Measurements from ENCODE around the gene GLI3.

Gene GLI3

GRCh38 chr7:42082144-42082543 is 154.9 kb downstream of the GLI3 start:
- DNase-seq (ENCODE audit: low read depth, low spot score): peak; percentile 72

DNA sequence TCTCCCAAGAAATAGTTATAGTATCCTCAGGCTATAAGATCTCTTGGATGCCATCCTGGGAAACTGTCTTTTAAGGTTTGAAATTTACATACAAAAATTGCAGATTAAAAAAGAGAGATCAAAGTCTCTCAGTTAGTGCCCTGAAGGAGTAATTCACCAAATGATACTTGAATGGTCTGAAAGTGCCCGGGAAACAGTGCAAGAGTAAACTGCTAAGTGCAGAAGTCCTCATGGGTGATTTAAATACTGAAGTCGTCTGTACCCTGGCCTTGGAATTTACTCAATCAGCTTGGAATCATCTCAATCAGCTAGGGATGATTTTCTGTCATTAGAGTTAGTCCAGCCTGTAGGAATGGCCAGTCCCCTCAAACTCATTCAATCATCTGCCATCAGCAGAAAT is 155.3 kb downstream of the GLI3 start:
- DNase-seq (ENCODE audit: low read depth, low spot score): no peak

- no peak for DNase-seq (ENCODE audit: low read depth, low spot score)
These were observed 156.0 kb downstream of the GLI3 start for GRCh38 chr7:42080841-42081586.

DNA sequence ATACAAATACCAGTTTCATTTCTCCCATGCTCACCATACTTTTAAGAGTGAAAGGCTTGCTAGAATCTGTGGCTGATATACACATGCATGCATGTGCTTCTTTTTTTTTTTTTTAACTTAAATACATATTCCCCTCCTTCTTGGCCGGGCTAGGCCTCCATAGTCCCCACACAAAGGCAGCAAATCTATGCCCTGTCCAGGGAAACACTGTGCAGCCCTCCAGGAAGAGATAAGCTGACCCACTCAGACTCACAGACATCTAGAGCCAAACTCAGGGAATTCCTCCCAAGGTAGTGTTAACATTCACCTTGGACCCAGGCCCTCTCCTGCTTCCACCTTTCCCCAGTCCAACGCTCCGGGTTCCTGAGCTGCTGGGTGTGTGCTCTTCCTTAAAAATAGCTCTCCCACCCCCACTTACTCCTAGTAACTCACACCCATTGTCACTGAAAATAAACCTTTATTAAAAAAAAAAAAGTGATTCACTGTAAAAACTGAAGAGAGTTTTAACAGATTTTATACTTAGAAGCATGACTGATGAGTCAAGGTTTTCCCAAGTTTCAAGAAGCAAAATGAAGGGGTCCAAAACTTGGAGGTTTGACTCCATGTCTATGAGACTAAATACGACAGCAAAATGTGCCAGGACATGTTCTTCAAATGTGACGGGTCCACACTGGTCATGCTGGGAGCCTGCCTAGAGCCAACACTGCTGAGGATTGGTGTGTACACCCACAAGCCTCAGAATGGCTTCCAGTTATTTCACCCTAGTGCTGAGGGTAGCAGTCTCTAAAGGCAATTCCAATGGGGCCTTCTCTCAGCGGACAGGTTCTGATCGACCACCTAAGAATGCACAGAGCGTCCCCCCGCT is 159.5 kb downstream of the GLI3 start:
- no peak for DNase-seq (ENCODE audit: low read depth, low spot score)

DNA sequence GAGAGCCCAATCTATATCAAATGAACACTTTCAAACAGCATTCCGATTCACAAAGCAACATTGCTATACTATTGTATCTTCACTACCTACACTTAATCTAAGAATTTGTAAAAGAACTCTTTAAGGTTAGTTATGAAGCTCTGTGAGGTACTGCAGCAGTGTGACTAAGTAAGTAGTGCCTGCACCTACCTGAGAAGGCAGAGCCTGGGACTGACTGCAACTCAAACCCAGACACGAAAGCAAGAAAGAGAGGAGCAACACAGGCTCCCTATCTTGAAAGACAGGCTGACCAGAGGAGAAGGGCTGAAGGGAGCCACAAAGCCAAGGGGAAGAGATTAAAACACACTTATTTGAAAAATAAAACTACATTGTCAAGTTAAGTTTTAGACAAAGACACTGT is 160.1 kb downstream of the GLI3 start:
- no peak for DNase-seq (ENCODE audit: low read depth, low spot score)

- no peak for DNase-seq (ENCODE audit: low read depth, low spot score)
These were observed 161.6 kb downstream of the GLI3 start for GRCh38 chr7:42075418-42075817.

DNA sequence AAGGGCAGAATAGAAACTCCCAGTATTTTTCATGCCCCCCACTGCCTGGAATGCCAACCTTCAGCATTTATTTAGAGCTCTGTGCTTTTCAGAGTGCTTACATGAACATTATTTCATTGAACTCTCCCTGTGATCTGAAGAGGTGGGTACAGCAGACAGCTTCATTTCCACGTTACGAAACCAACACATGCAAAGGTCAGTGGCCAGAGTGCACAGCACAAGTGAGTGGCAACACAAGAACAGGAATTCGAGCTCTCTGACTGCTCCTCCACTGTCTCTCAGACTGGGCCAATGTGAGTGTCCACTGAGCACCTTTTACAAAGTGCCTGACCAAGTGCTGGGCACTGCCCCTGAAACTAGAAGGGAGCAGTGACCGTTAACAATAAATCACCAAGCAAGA is 162.9 kb downstream of the GLI3 start:
- no peak for DNase-seq (ENCODE audit: low read depth, low spot score)

GRCh38 chr7:42071372-42072261 is 165.4 kb downstream of the GLI3 start:
- no peak for DNase-seq (ENCODE audit: low read depth, low spot score)

GRCh38 chr7:42070068-42070467 is 166.9 kb downstream of the GLI3 start:
- DNase-seq (ENCODE audit: low read depth, low spot score): no peak

- DNase-seq (ENCODE audit: low read depth, low spot score): no peak
These were observed 167.4 kb downstream of the GLI3 start for GRCh38 chr7:42069590-42069989.

- DNase-seq (ENCODE audit: low read depth, low spot score): no peak
These were observed 168.3 kb downstream of the GLI3 start for GRCh38 chr7:42068554-42069280.

GRCh38 chr7:42065942-42066341 is 171.1 kb downstream of the GLI3 start:
- DNase-seq (ENCODE audit: low read depth, low spot score): no peak

GRCh38 chr7:42065015-42065414 is 172.0 kb downstream of the GLI3 start:
- no peak for DNase-seq (ENCODE audit: low read depth, low spot score)

DNA sequence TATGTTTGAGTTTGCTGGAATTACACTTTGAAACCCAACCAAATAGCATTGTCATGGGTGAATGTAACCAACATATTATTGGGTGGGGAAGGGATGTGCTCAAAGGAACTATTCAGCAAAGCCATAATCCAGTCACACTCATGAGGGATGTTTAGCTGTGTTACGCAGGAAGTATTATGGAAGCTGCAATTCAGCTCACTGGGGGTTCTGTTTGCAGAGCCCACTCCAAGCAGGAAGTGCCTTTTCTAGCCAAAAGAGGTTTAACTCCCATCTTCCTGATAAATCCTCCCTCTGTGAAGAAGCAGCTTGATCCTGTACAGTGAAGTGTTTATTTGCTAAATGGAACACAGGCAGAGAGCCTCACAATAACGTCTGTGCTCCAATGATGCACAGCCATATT is 172.5 kb downstream of the GLI3 start:
- DNase-seq (ENCODE audit: low read depth, low spot score): no peak

- no peak for DNase-seq (ENCODE audit: low read depth, low spot score)
These were observed 177.7 kb downstream of the GLI3 start for GRCh38 chr7:42059275-42059674.

GRCh38 chr7:42057331-42057730 is 179.7 kb downstream of the GLI3 start:
- no peak for DNase-seq (ENCODE audit: low read depth, low spot score)

DNA sequence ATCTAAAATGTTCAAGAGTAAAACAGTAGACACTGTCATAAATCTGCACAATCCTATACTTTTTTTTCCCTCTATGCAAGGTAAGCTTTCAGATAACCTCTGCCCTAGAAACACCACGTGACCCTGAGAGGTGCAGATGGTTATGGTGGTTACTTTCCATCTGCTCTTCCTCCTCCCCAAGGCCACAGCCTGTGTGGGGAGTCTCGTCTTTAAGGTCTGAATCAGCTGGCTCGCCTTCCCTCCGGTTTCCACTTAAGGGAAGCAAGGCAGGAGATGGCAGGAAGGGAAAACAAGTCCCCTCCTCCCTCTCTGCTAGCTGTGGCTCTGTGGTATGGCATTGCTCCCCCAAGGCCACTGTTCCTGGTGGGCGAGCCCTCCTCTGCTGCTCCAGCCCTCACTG is 181.8 kb downstream of the GLI3 start:
- no peak for DNase-seq (ENCODE audit: low read depth, low spot score)

GRCh38 chr7:42053834-42054233 is 183.2 kb downstream of the GLI3 start:
- no peak for DNase-seq (ENCODE audit: low read depth, low spot score)

GRCh38 chr7:42049761-42050160 is 187.2 kb downstream of the GLI3 start:
- DNase-seq (ENCODE audit: low read depth, low spot score): no peak

DNA sequence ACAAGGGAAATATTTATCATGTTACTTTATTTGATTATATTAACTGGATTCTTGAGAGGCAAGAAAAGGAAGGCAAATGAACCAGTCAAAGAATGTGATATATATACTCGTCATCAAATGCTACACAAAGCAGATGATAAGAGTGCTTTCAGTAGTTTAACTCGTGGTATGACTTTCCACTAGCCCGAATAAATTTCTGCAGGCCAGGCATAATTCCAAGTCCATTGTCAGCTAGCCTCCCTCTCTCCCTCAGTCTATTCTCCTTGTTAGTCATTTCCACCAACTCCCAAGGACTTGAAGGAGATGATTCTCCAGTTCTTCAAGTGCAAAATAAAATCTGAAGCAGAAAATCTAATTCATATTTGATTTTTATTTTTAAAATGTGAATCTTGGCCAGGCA is 190.5 kb downstream of the GLI3 start:
- no peak for DNase-seq (ENCODE audit: low read depth, low spot score)

- no peak for DNase-seq (ENCODE audit: low read depth, low spot score)
These were observed 191.0 kb downstream of the GLI3 start for GRCh38 chr7:42045961-42046360.
